Prostate gland (tissue), 2 donors: ENCODE data around the gene KRT32.

ENCODE experiments used
- POLR2A ChIP-seq: fragments of 450-650 bp; IDR thresholded peaks from one replicate; pipeline ENCODE4 v1.6.1; 2016; ENCODE audit warnings: antibody characterized with exemption, mild to moderate bottlenecking
- TF ChIP-seq, protein P1 (sequence below), 4 experiments: fragments of 200-600 bp in 2 of 4; fragments of 450-650 bp in 2 of 4; sonication (generic) in 2 of 4; IDR thresholded peaks; 1 replicate in 3 of 4; 2 replicates in 1 of 4; pipeline ENCODE4 v1.5.1; 2016 to 2019; ENCODE audit warnings: antibody characterized with exemption in 4 of 4, mild to moderate bottlenecking in 2 of 4, moderate library complexity in 2 of 4

GRCh38 chr17:41498276-41498675, 31.1 kb upstream of the KRT32 start:
- TF ChIP-seq, protein P1, sequence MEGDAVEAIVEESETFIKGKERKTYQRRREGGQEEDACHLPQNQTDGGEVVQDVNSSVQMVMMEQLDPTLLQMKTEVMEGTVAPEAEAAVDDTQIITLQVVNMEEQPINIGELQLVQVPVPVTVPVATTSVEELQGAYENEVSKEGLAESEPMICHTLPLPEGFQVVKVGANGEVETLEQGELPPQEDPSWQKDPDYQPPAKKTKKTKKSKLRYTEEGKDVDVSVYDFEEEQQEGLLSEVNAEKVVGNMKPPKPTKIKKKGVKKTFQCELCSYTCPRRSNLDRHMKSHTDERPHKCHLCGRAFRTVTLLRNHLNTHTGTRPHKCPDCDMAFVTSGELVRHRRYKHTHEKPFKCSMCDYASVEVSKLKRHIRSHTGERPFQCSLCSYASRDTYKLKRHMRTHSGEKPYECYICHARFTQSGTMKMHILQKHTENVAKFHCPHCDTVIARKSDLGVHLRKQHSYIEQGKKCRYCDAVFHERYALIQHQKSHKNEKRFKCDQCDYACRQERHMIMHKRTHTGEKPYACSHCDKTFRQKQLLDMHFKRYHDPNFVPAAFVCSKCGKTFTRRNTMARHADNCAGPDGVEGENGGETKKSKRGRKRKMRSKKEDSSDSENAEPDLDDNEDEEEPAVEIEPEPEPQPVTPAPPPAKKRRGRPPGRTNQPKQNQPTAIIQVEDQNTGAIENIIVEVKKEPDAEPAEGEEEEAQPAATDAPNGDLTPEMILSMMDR (IDR thresholded peaks at IDR 0.05) = no peak
- TF ChIP-seq POLR2A = no peak
